ENCODE measurements around the gene SCARF2.
"Not testable (repeated sequence)": the region's sequence is repeated elsewhere in the genome, so short reads cannot be mapped to it uniquely, and the experiment has no call there.

The SCARF2 gene

DNA sequence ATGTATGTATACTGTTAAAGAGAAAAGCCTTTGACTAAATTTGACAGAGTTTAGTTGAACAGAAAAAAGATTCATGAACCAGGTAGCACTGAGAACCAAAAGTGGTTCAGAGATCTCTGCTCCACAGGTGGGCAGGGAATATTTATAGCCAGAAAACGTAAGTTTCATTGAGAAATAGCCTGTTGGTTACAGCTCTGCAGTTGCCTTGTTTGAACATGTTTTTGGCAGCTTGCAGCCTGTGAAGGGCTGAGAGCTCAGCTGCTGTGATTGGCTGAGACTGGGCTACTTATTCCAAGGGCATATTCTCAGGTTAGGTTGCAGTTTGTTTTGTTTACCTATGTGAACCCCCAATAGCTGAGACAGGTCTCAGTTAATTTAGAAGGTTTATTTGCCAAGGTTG is 57.1 kb downstream of the SCARF2 start:
- no peak overlapping the region for H3K27ac ChIP-seq
- TF ChIP-seq ZFX (IDR thresholded peaks at IDR 0.05): no peak
- TF ChIP-seq, protein P1, sequence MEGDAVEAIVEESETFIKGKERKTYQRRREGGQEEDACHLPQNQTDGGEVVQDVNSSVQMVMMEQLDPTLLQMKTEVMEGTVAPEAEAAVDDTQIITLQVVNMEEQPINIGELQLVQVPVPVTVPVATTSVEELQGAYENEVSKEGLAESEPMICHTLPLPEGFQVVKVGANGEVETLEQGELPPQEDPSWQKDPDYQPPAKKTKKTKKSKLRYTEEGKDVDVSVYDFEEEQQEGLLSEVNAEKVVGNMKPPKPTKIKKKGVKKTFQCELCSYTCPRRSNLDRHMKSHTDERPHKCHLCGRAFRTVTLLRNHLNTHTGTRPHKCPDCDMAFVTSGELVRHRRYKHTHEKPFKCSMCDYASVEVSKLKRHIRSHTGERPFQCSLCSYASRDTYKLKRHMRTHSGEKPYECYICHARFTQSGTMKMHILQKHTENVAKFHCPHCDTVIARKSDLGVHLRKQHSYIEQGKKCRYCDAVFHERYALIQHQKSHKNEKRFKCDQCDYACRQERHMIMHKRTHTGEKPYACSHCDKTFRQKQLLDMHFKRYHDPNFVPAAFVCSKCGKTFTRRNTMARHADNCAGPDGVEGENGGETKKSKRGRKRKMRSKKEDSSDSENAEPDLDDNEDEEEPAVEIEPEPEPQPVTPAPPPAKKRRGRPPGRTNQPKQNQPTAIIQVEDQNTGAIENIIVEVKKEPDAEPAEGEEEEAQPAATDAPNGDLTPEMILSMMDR (conservative IDR thresholded peaks at IDR 0.05): no peak

GRCh38 chr22:20378684-20379083 is 58.9 kb downstream of the SCARF2 start:
- not testable (repeated sequence) for H3K27ac ChIP-seq

GRCh38 chr22:20378110-20378509 is 59.5 kb downstream of the SCARF2 start:
- no peak for TF ChIP-seq ZFX (IDR thresholded peaks at IDR 0.05)
- TF ChIP-seq, protein P1 (conservative IDR thresholded peaks at IDR 0.05): no peak
- H3K27ac ChIP-seq: no peak overlapping the region

DNA sequence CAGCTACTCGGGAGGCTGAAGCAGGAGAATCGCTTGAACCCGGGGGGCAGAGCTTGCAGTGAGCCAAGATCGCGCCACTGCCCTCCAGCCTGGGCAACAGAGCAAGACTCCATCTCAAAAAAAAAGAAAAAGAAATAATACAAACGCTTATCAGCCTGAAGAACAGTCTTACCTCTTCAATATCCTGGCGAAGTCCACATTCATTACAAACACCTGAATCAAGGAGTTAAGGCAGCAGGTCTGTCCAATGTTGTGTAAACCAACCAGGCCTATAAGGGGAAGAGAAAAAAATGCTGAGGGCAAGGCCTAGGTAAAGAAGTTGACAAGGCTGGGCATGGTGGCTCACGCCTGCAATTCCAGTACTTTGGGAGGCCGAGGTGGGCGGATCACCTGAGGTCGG is 60.6 kb downstream of the SCARF2 start:
- H3K27ac ChIP-seq: not testable (repeated sequence)

DNA sequence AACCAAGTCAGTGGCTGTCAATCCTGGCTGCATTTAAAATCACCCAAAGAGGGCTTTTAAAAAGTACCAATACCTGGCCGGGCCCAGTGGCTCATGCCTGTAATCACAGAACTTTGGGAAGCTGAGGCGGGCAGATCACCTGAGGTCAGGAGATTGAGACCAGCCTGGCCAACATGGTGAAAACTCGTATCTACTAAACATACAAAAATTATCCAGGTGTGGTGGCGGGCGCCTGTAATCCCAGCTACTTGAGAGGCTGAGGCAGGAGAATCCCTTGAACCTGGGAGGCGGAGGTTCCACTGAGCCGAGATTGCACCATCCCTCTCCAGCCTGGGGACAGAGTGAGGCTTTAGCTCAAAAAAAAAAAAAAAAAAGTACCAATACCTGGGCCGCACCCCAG is 61.3 kb downstream of the SCARF2 start:
- H3K27ac ChIP-seq: not testable (repeated sequence)

Data from C4-2B (cell line).